Hepatocyte (in vitro differentiated cells): ENCODE data around the gene FLT4.
"Not testable (repeated sequence)": the region's sequence is repeated elsewhere in the genome, so short reads cannot be mapped to it uniquely, and the experiment has no call there.

Experiments used
- EZH2phosphoT487 ChIP-seq: fragments of 200-600 bp; sonication (generic); IDR thresholded peaks from one replicate; pipeline ENCODE4 v1.6.1; 2018; ENCODE audit warnings: antibody characterized with exemption, mild to moderate bottlenecking, low read depth, moderate library complexity; ENCODE audit not compliant: unreplicated experiment, severe bottlenecking
- TF ChIP-seq, protein P1 (sequence below): fragments of 200-600 bp; sonication (generic); IDR thresholded peaks from 2 replicates; pipeline ENCODE4 v1.5.1; 2016; ENCODE audit warnings: antibody characterized with exemption, mild to moderate bottlenecking; ENCODE audit not compliant: poor library complexity

DNA sequence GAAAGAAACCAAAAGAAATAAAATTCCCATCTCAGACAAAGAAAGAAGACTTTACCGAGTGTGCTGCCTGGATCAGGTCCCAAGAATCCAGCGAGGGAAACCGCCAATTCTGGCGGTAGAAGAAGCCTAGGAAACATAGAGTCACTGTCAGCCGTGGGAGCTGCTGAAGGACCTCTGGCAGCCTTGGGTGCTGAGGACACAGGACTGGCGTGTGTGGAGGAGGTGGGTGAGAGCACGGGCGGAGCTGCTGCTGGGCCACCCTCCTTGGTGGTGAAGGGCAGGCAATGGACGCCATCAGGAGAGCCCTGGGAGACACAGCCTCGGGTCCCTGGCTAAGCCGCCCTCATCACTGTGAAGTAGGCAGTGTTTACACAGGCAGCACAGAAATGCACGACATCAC, 37.4 kb upstream of the FLT4 start:
- TF ChIP-seq, protein P1, sequence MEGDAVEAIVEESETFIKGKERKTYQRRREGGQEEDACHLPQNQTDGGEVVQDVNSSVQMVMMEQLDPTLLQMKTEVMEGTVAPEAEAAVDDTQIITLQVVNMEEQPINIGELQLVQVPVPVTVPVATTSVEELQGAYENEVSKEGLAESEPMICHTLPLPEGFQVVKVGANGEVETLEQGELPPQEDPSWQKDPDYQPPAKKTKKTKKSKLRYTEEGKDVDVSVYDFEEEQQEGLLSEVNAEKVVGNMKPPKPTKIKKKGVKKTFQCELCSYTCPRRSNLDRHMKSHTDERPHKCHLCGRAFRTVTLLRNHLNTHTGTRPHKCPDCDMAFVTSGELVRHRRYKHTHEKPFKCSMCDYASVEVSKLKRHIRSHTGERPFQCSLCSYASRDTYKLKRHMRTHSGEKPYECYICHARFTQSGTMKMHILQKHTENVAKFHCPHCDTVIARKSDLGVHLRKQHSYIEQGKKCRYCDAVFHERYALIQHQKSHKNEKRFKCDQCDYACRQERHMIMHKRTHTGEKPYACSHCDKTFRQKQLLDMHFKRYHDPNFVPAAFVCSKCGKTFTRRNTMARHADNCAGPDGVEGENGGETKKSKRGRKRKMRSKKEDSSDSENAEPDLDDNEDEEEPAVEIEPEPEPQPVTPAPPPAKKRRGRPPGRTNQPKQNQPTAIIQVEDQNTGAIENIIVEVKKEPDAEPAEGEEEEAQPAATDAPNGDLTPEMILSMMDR = not testable (repeated sequence)
- not testable (repeated sequence) for TF ChIP-seq EZH2phosphoT487
